WTC11 (cell line): ENCODE results near the gene NLRP6. TPM values are rescaled to one million over a fixed set of nuclear protein-coding genes. Genes with fewer than 3 reads are reported as not detected.
"Not testable (repeated sequence)": the region's sequence is repeated elsewhere in the genome, so short reads cannot be mapped to it uniquely, and the experiment has no call there.

Source experiments
- ATAC-seq: fragments of 200-7000 bp; cut with Tn5 transposase; 2 replicates; pipeline ENCODE4 v1.10.0; 2021; ENCODE audit warnings: mild to moderate bottlenecking, moderate library complexity
- CTCF ChIA-PET: fragments of 300-600 bp; sonication (Branson Sonifier 250); formaldehyde crosslinking; loops from one replicate; lab custom pipeline; 2021; ENCODE audit warnings: antibody characterized with exemption; lab: Charles Lee
- POLR2A ChIA-PET: fragments of 350-600 bp; sonication (Branson Sonifier 250); formaldehyde crosslinking; loops from one replicate; lab custom pipeline; 2021; ENCODE audit warnings: antibody characterized with exemption; lab: Charles Lee
- DNase-seq: peaks from one replicate; pipeline ENCODE4 v3.0.0; 2021; ENCODE audit warnings: low spot score
- H3K27ac Mint-ChIP-seq: 2 replicates; pipeline ENCODE4 v1.8.0; 2021; ENCODE audit warnings: mixed read lengths
- H3K27me3 Mint-ChIP-seq: 2 replicates; pipeline ENCODE4 v1.8.0; 2021; ENCODE audit warnings: low read depth, mild to moderate bottlenecking, moderate library complexity, mixed read lengths
- H3K36me3 Mint-ChIP-seq: 2 replicates; pipeline ENCODE4 v1.8.0; 2021; ENCODE audit warnings: mixed read lengths
- H3K4me1 Mint-ChIP-seq: 2 replicates; pipeline ENCODE4 v1.8.0; 2022; ENCODE audit warnings: mixed read lengths
- H3K4me3 Mint-ChIP-seq: 2 replicates; pipeline ENCODE4 v1.8.0; 2021; ENCODE audit warnings: mild to moderate bottlenecking, moderate library complexity, mixed read lengths
- H3K9me3 Mint-ChIP-seq: 2 replicates; pipeline ENCODE4 v1.8.0; 2021; ENCODE audit warnings: mixed read lengths
- ATF1 ChIP-seq: sonication (generic); formaldehyde crosslinking; IDR thresholded peaks from 2 replicates; pipeline ENCODE4 v1.8.1; 2023; ENCODE audit warnings: mild to moderate bottlenecking, moderate library complexity, missing genetic modification reagents
- FOXP1 ChIP-seq: sonication (generic); formaldehyde crosslinking; IDR thresholded peaks from 2 replicates; pipeline ENCODE4 v1.8.0; 2022; ENCODE audit warnings: missing genetic modification reagents, mild to moderate bottlenecking, moderate library complexity, borderline replicate concordance
- JUN ChIP-seq: sonication (generic); formaldehyde crosslinking; IDR thresholded peaks from 2 replicates; pipeline ENCODE4 v1.8.0; 2023; ENCODE audit warnings: mild to moderate bottlenecking, missing genetic modification reagents
- NFYB ChIP-seq: sonication (generic); formaldehyde crosslinking; conservative IDR thresholded peaks from 2 replicates; pipeline ENCODE4 v1.8.0; 2022; ENCODE audit warnings: low read depth, missing genetic modification reagents
- NR1H2 ChIP-seq: sonication (generic); formaldehyde crosslinking; IDR thresholded peaks from 2 replicates; pipeline ENCODE4 v1.9.0; 2021; ENCODE audit warnings: mild to moderate bottlenecking, moderate library complexity, missing genetic modification reagents
- RELA ChIP-seq: sonication (generic); formaldehyde crosslinking; IDR thresholded peaks from 2 replicates; pipeline ENCODE4 v1.8.1; 2022; ENCODE audit warnings: missing genetic modification reagents, mild to moderate bottlenecking, borderline replicate concordance
- TEAD4 ChIP-seq: sonication (generic); formaldehyde crosslinking; IDR thresholded peaks from 2 replicates; pipeline ENCODE4 v1.8.0; 2022; ENCODE audit warnings: mild to moderate bottlenecking, missing genetic modification reagents
- ZNF138 ChIP-seq: sonication (generic); formaldehyde crosslinking; conservative IDR thresholded peaks from 2 replicates; pipeline ENCODE4 v1.8.1; 2022; ENCODE audit warnings: mild to moderate bottlenecking, moderate library complexity, missing genetic modification reagents
- ZNF219 ChIP-seq: sonication (generic); formaldehyde crosslinking; IDR thresholded peaks from 2 replicates; pipeline ENCODE4 v1.8.0; 2023; ENCODE audit warnings: missing genetic modification reagents, mild to moderate bottlenecking, borderline replicate concordance
- ZNF263 ChIP-seq: sonication (generic); formaldehyde crosslinking; IDR thresholded peaks from 2 replicates; pipeline ENCODE4 v1.8.1; 2022; ENCODE audit warnings: low read depth, mild to moderate bottlenecking, moderate library complexity, missing genetic modification reagents
- ZNF416 ChIP-seq: fragments of 250-450 bp; sonication (Bioruptor Pico); IDR thresholded peaks from 2 replicates; pipeline ENCODE4 v1.9.0; 2021; ENCODE audit warnings: mild to moderate bottlenecking, inconsistent platforms
- ZNF423 ChIP-seq: fragments of 250-450 bp; sonication (Bioruptor Pico); IDR thresholded peaks from 2 replicates; pipeline ENCODE4 v2.1.2; 2022; ENCODE audit warnings: mild to moderate bottlenecking, moderate library complexity
- total RNA-seq: library from RNA; stranded (reverse); gene quantifications from 3 replicates; pipeline ENCODE4 v1.2.3, GENCODE V29; 2021
- TF ChIP-seq, protein P1 (sequence below): sonication (generic); formaldehyde crosslinking; IDR thresholded peaks from 2 replicates; pipeline ENCODE4 v1.8.1; 2023; ENCODE audit warnings: mild to moderate bottlenecking, moderate library complexity, missing genetic modification reagents
- TF ChIP-seq, protein P2 (sequence below): fragments of 250-450 bp; sonication (Bioruptor Pico); IDR thresholded peaks from 2 replicates; pipeline ENCODE4 v1.9.0; 2021; ENCODE audit warnings: mild to moderate bottlenecking
- TF ChIP-seq, protein P3 (sequence below): sonication (generic); formaldehyde crosslinking; IDR thresholded peaks from 2 replicates; pipeline ENCODE4 v1.8.0; 2022; ENCODE audit warnings: mild to moderate bottlenecking, missing genetic modification reagents

The NLRP6 gene
- total RNA-seq, 1 experiment from 2014 or later = 0.09 TPM

GRCh38 chr11:267491-267994 is 10.7 kb upstream of the NLRP6 start:
- Mint-ChIP-seq H3K27ac (peak overlapping the region; percentile 74; the same call in 1 of the 2 replicates), H3K4me3 (peak overlapping the region; percentile 58), H3K36me3 (0 out of 2 replicates have a peak, but pooled peaks cover 3% of the 10 kb centered on the region), H3K27me3 (no peaks in the 10 kb centered on the region; the same call in 1 of the 2 replicates), H3K4me1 (peaks cover 28% of the 10 kb centered on the region), H3K9me3 (peaks cover 11% of the 10 kb centered on the region; the same call in 1 of the 2 replicates)
- ChIA-PET CTCF (interaction anchor here (1.1 to 2.9 kb wide), 4 partner anchors 12 to 140 kb away, joined by 4 to 20 read pairs (median 8); no protein-coding TSS in a partner anchor), POLR2A (interaction anchor here (1.1 kb wide), 1 partner anchor 17 kb away, joined by 3 read pairs; no protein-coding TSS in a partner anchor)
- ATAC-seq (peak; percentile 24; the same call in 1 of the 2 replicates), DNase-seq (no peak)
- no peak for TF ChIP-seq NR1H2 (CRISPR knock-in tag)
- TF ChIP-seq ZNF423 (CRISPR knock-in tag) = no peak
- no peak for TF ChIP-seq NFYB
- no peak for TF ChIP-seq FOXP1 (CRISPR knock-in tag)
- no peak for TF ChIP-seq ATF1 (CRISPR knock-in tag)
- TF ChIP-seq ZNF138 (CRISPR knock-in tag) = no peak
- TF ChIP-seq ZNF263 (CRISPR knock-in tag) = no peak
- TF ChIP-seq, protein P1, sequence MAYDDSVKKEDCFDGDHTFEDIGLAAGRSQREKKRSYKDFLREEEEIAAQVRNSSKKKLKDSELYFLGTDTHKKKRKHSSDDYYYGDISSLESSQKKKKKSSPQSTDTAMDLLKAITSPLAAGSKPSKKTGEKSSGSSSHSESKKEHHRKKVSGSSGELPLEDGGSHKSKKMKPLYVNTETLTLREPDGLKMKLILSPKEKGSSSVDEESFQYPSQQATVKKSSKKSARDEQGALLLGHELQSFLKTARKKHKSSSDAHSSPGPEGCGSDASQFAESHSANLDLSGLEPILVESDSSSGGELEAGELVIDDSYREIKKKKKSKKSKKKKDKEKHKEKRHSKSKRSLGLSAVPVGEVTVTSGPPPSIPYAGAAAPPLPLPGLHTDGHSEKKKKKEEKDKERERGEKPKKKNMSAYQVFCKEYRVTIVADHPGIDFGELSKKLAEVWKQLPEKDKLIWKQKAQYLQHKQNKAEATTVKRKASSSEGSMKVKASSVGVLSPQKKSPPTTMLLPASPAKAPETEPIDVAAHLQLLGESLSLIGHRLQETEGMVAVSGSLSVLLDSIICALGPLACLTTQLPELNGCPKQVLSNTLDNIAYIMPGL (CRISPR knock-in tag) = no peak
- no peak for TF ChIP-seq ZNF219
- TF ChIP-seq ZNF416 (CRISPR knock-in tag) = no peak
- no peak for TF ChIP-seq RELA
- no peak for TF ChIP-seq TEAD4 (CRISPR knock-in tag)
- TF ChIP-seq JUN (CRISPR knock-in tag) = no peak
- TF ChIP-seq, protein P2, sequence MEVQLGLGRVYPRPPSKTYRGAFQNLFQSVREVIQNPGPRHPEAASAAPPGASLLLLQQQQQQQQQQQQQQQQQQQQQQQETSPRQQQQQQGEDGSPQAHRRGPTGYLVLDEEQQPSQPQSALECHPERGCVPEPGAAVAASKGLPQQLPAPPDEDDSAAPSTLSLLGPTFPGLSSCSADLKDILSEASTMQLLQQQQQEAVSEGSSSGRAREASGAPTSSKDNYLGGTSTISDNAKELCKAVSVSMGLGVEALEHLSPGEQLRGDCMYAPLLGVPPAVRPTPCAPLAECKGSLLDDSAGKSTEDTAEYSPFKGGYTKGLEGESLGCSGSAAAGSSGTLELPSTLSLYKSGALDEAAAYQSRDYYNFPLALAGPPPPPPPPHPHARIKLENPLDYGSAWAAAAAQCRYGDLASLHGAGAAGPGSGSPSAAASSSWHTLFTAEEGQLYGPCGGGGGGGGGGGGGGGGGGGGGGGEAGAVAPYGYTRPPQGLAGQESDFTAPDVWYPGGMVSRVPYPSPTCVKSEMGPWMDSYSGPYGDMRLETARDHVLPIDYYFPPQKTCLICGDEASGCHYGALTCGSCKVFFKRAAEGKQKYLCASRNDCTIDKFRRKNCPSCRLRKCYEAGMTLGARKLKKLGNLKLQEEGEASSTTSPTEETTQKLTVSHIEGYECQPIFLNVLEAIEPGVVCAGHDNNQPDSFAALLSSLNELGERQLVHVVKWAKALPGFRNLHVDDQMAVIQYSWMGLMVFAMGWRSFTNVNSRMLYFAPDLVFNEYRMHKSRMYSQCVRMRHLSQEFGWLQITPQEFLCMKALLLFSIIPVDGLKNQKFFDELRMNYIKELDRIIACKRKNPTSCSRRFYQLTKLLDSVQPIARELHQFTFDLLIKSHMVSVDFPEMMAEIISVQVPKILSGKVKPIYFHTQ (CRISPR knock-in tag) = no peak
- TF ChIP-seq, all 79 proteins: peak for 0

DNA sequence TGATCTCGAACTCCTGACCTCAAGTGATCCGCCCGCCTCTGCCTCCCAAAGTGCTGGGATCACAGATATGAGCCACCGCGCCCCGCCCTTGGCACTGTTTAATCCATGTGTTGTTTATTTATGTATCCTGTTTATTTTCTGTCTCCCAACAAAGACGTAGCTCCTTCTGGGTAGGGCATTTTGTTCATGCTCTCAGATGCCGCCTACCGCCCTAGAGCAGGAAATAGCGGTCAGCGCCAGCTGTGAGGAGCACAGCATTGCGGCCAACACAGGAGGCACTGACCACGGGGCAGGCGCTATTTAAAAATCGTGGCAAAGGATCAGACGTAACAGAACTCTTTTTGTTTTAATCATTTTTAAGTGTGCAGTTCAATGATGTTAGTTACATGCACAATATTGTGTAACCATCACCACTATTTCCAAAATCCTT is 9.5 kb upstream of the NLRP6 start:
- Mint-ChIP-seq H3K9me3 (peaks cover 11% of the 10 kb centered on the region; the same call in 1 of the 2 replicates), H3K4me3 (peak overlapping the region; percentile 46), H3K4me1 (peaks cover 28% of the 10 kb centered on the region), H3K27ac (peak overlapping the region; percentile 71; the same call in 1 of the 2 replicates)
- DNase-seq, H3K36me3 Mint-ChIP-seq, ATAC-seq, H3K27me3 Mint-ChIP-seq: not testable (repeated sequence)
- TF ChIP-seq, protein P3, sequence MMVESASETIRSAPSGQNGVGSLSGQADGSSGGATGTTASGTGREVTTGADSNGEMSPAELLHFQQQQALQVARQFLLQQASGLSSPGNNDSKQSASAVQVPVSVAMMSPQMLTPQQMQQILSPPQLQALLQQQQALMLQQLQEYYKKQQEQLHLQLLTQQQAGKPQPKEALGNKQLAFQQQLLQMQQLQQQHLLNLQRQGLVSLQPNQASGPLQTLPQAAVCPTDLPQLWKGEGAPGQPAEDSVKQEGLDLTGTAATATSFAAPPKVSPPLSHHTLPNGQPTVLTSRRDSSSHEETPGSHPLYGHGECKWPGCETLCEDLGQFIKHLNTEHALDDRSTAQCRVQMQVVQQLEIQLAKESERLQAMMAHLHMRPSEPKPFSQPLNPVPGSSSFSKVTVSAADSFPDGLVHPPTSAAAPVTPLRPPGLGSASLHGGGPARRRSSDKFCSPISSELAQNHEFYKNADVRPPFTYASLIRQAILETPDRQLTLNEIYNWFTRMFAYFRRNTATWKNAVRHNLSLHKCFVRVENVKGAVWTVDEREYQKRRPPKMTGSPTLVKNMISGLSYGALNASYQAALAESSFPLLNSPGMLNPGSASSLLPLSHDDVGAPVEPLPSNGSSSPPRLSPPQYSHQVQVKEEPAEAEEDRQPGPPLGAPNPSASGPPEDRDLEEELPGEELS = 0 out of 2 replicates have a peak, but pooled peaks have one; percentile 5
- POLR2A ChIA-PET = interaction anchor here (0.8 to 0.9 kb wide), 2 partner anchors 32 to 47 kb away, joined by 3 read pairs; no protein-coding TSS in a partner anchor
- CTCF ChIA-PET = interaction anchor here (0.9 to 2.9 kb wide), 7 partner anchors 10 to 100 kb away, joined by 3 to 20 read pairs (median 3); no protein-coding TSS in a partner anchor
